Smooth muscle cell (in vitro differentiated cells): ENCODE data around the gene GULP1. TPM values are rescaled to one million over a fixed set of nuclear protein-coding genes. Genes with fewer than 3 reads are reported as not detected.
"Not testable (repeated sequence)": the region's sequence is repeated elsewhere in the genome, so short reads cannot be mapped to it uniquely, and the experiment has no call there.

Experiments used
- DNase-seq: peaks from one replicate; lab custom pipeline; 2025; ENCODE audit not compliant: unreplicated experiment; lab: John Stamatoyannopoulos, UW
- H2AFZ ChIP-seq: fragments of 200-600 bp; sonication (generic); 2 replicates; pipeline ENCODE4 v1.6.0; 2016; ENCODE audit warnings: antibody characterized with exemption, low read depth, mild to moderate bottlenecking
- H3F3A ChIP-seq: fragments of 200-600 bp; sonication (generic); 2 replicates; pipeline ENCODE4 v1.6.0; 2017; ENCODE audit warnings: antibody characterized with exemption, low read depth
- H3K27ac ChIP-seq: fragments of 200-600 bp; sonication (generic); 2 replicates; pipeline ENCODE4 v1.5.1; 2016; ENCODE audit warnings: low read depth, mild to moderate bottlenecking
- H3K27me3 ChIP-seq: fragments of 200-600 bp; sonication (generic); 2 replicates; pipeline ENCODE4 v1.6.1; 2016; ENCODE audit warnings: low read depth, mild to moderate bottlenecking
- H3K36me3 ChIP-seq: fragments of 200-600 bp; sonication (generic); 2 replicates; pipeline ENCODE4 v1.5.1; 2016; ENCODE audit warnings: low read depth
- H3K4me1 ChIP-seq: fragments of 200-600 bp; sonication (generic); 2 replicates; pipeline ENCODE4 v1.5.1; 2016; ENCODE audit warnings: low read depth
- H3K4me2 ChIP-seq: fragments of 200-600 bp; sonication (generic); 2 replicates; pipeline ENCODE4 v1.6.0; 2016; ENCODE audit warnings: mild to moderate bottlenecking
- H3K4me3 ChIP-seq: fragments of 200-600 bp; sonication (generic); 2 replicates; pipeline ENCODE4 v1.5.1; 2016; ENCODE audit warnings: mild to moderate bottlenecking
- H3K79me2 ChIP-seq: fragments of 200-600 bp; sonication (generic); 2 replicates; pipeline ENCODE4 v1.6.0; 2016; ENCODE audit warnings: low read depth, mild to moderate bottlenecking
- H3K9ac ChIP-seq: fragments of 200-600 bp; sonication (generic); 2 replicates; pipeline ENCODE4 v1.6.0; 2016; ENCODE audit warnings: low read depth
- H3K9me3 ChIP-seq: fragments of 200-600 bp; sonication (generic); replicated peaks from 2 replicates; pipeline ENCODE4 v1.5.1; 2016; ENCODE audit warnings: low read depth
- H4K20me1 ChIP-seq: fragments of 200-600 bp; sonication (generic); 2 replicates; pipeline ENCODE4 v1.6.0; 2016; ENCODE audit warnings: low read depth
- CTCF ChIP-seq: fragments of 200-600 bp; sonication (generic); IDR thresholded peaks from 2 replicates; pipeline ENCODE4 v1.5.1; 2017; ENCODE audit warnings: borderline replicate concordance, mild to moderate bottlenecking, antibody characterized with exemption; ENCODE audit not compliant: insufficient read depth, poor library complexity, severe bottlenecking
- WGBS: methylation state at CpG from one replicate; pipeline ENCODE4 v1.1.7; 2016; ENCODE audit warnings: low lambda C conversion rate; 5-methylcytosine and 5-hydroxymethylcytosine counted together
- polyA plus RNA-seq: library from polyadenylated mRNA; unstranded; fragments of >200 nt; fragmentation: Nextera tagmentation; extraction: Ambion mirVana; gene quantifications from 2 replicates; pipeline ENCODE4 v1.2.1, GENCODE V29; 2016
- total RNA-seq: library from RNA; depleted of rRNA; stranded (reverse); fragments of >200 nt; gene quantifications from 2 replicates; pipeline ENCODE4 v1.2.3, GENCODE V29; 2014

Gene GULP1
- total and polyA plus RNA-seq, 2 experiments from 2014 or later: 40.2 to 115 TPM

GRCh38 chr2:188297978-188298377 lies 6.3 kb downstream of the GULP1 start:
- H3K4me3 ChIP-seq: peak overlapping the region; percentile 76
- H4K20me1 ChIP-seq: no peaks in the 10 kb centered on the region
- H3K79me2 ChIP-seq: peaks cover 88% of the 10 kb centered on the region
- H3K9me3 ChIP-seq: no peaks in the 10 kb centered on the region
- H3K4me1 ChIP-seq: peaks cover 32% of the 10 kb centered on the region
- no peaks in the 10 kb centered on the region for H3K27me3 ChIP-seq
- peak overlapping the region; percentile 33 for H3K4me2 ChIP-seq
- H3K36me3 ChIP-seq: no peaks in the 10 kb centered on the region
- no peak overlapping the region for H2AFZ ChIP-seq
- H3K9ac ChIP-seq: no peak overlapping the region
- TF ChIP-seq CTCF: no peak
- peak overlapping the region; percentile 72 for H3K27ac ChIP-seq
- peaks cover 9% of the 10 kb centered on the region for H3F3A ChIP-seq
- no peak for DNase-seq

- not testable (repeated sequence) for H2AFZ ChIP-seq, H3K9me3 ChIP-seq, H3K36me3 ChIP-seq, DNase-seq, H4K20me1 ChIP-seq, H3F3A ChIP-seq, H3K27me3 ChIP-seq
- Histone ChIP-seq H3K4me2 (peak overlapping the region; percentile 33), H3K9ac (peak overlapping the region; percentile 30), H3K27ac (peak overlapping the region; percentile 72), H3K4me3 (peak overlapping the region; percentile 21), H3K79me2 (peaks cover 98% of the 10 kb centered on the region), H3K4me1 (peaks cover 42% of the 10 kb centered on the region)
- WGBS: 59% methylated on average over 4 of the region's 4 CpGs
Measured at GRCh38 chr2:188298937-188299371, 7.3 kb downstream of the GULP1 start.

GRCh38 chr2:188303363-188304031 lies 11.8 kb downstream of the GULP1 start:
- Histone ChIP-seq H3K4me2 (peak overlapping the region; percentile 71), H2AFZ (no peak overlapping the region), H3K27ac (peak overlapping the region; percentile 77), H3K36me3 (no peaks in the 10 kb centered on the region), H4K20me1 (no peaks in the 10 kb centered on the region), H3K79me2 (peaks cover 99% of the 10 kb centered on the region), H3K27me3 (no peaks in the 10 kb centered on the region), H3K9me3 (no peaks in the 10 kb centered on the region), H3F3A (no peaks in the 10 kb centered on the region), H3K4me1 (peaks cover 38% of the 10 kb centered on the region), H3K4me3 (no peak overlapping the region), H3K9ac (no peak overlapping the region)
- DNase-seq: no peak
- no peak for TF ChIP-seq CTCF
- 35% methylated on average over 2 of the region's 2 CpGs for WGBS

GRCh38 chr2:188305271-188305670 lies 13.6 kb downstream of the GULP1 start:
- Histone ChIP-seq H2AFZ (no peak overlapping the region), H3K9ac (no peak overlapping the region), H3K36me3 (no peaks in the 10 kb centered on the region), H3K4me3 (no peak overlapping the region), H3K27ac (peak overlapping the region; percentile 77), H3K4me2 (no peak overlapping the region), H3K4me1 (peaks cover 38% of the 10 kb centered on the region), H3K27me3 (no peaks in the 10 kb centered on the region), H3F3A (no peaks in the 10 kb centered on the region), H3K79me2 (peaks cover 99% of the 10 kb centered on the region), H4K20me1 (no peaks in the 10 kb centered on the region), H3K9me3 (no peaks in the 10 kb centered on the region)
- WGBS: 93% methylated on average over 1 of the region's 1 CpG
- no peak for DNase-seq
- TF ChIP-seq CTCF: no peak
